ENCODE results near the gene ROBO3.

The ROBO3 gene, protein sequence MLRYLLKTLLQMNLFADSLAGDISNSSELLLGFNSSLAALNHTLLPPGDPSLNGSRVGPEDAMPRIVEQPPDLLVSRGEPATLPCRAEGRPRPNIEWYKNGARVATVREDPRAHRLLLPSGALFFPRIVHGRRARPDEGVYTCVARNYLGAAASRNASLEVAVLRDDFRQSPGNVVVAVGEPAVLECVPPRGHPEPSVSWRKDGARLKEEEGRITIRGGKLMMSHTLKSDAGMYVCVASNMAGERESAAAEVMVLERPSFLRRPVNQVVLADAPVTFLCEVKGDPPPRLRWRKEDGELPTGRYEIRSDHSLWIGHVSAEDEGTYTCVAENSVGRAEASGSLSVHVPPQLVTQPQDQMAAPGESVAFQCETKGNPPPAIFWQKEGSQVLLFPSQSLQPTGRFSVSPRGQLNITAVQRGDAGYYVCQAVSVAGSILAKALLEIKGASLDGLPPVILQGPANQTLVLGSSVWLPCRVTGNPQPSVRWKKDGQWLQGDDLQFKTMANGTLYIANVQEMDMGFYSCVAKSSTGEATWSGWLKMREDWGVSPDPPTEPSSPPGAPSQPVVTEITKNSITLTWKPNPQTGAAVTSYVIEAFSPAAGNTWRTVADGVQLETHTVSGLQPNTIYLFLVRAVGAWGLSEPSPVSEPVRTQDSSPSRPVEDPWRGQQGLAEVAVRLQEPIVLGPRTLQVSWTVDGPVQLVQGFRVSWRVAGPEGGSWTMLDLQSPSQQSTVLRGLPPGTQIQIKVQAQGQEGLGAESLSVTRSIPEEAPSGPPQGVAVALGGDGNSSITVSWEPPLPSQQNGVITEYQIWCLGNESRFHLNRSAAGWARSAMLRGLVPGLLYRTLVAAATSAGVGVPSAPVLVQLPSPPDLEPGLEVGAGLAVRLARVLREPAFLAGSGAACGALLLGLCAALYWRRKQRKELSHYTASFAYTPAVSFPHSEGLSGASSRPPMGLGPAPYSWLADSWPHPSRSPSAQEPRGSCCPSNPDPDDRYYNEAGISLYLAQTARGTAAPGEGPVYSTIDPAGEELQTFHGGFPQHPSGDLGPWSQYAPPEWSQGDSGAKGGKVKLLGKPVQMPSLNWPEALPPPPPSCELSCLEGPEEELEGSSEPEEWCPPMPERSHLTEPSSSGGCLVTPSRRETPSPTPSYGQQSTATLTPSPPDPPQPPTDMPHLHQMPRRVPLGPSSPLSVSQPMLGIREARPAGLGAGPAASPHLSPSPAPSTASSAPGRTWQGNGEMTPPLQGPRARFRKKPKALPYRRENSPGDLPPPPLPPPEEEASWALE (N-terminal part only)

DNA sequence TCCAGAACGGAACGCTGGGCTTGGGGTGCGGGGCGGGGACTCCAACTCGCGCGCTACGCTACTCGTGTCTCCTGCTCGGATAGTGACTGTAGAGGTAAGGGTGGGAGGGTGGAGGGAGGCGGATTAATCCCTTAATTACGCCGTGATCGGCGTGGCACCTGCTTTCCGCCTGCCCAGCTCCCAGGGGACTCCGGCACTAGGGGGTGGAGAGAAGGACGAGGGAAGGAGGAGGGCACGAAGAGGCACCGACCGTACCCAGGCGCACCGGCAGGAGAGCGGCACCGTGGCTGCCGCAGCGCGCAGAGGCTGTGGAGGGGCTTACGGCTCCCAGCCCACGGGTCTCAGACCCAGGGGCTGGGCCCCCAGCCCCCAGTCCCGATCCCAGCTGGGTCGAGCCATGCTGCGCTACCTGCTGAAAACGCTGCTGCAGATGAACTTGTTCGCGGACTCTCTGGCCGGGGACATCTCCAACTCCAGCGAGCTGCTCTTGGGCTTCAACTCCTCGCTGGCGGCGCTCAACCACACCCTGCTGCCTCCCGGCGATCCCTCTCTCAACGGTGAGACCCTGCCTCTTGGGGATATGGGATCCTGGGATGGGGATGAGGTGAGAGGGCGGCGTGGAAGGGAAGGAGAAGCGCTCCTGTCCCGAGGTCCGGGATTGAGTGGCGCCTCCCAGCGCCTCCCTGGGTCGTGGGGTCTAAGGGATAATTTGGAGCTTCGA, at the start of gene ROBO3:
Gene ROBO3 (plus strand): TSS at position 252 of the 721 bp plus-strand sequence. CDS start 146 bp downstream, at position 398.
- H3K27me3 ChIP-seq (ENCODE audit: insufficient read depth, low read length): peaks cover 99% of the 10 kb centered on the region
- peak within 1 kb of the TSS; percentile 67 for H3K4me3 ChIP-seq (ENCODE audit: low read depth, low read length)
- H3K27ac ChIP-seq (ENCODE audit: low read depth, low read length): no peak within 1 kb of the TSS
- no peak within 1 kb of the TSS for H2AFZ ChIP-seq (ENCODE audit: low read length, unreplicated experiment)
- H3K79me2 ChIP-seq (ENCODE audit: control insufficient read depth, insufficient read depth, low read length, unreplicated experiment): no peaks in the 10 kb centered on the region
- H3K4me1 ChIP-seq (ENCODE audit: control insufficient read depth, insufficient read depth, low read length, unreplicated experiment): peaks cover 13% of the 10 kb centered on the region
- H3K36me3 ChIP-seq (ENCODE audit: insufficient read depth, low read length): no peaks in the 10 kb centered on the region

DNA sequence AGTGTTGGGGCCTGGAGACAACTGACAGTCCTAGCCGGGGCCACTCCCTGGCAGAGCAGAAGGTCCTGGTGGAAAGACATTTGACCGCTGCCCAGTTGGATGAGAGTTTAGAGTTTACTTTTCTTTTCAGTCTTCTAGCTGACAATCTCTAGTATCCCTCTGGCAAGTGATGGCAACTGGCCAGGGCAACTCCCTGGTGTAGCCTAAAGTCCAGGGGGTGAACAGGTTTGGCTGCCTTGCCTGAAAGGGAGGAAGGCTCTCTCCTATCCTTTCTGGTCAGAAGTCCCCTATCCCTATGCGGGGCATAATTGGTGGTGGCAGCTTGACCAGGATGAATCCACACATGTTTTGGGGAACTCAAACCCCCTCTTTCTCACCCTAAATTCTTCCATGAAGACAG, 48.2 kb upstream of the ROBO3 start:
- peaks cover 19% of the 10 kb centered on the region for H3K27me3 ChIP-seq (ENCODE audit: insufficient read depth, low read length)
- peaks cover 18% of the 10 kb centered on the region for H3K4me1 ChIP-seq (ENCODE audit: control insufficient read depth, insufficient read depth, low read length, unreplicated experiment)
- no peaks in the 10 kb centered on the region for H3K79me2 ChIP-seq (ENCODE audit: control insufficient read depth, insufficient read depth, low read length, unreplicated experiment)

GRCh38 chr11:124821995-124822730, 43.1 kb upstream of the ROBO3 start:
- no peaks in the 10 kb centered on the region for H3K36me3 ChIP-seq (ENCODE audit: insufficient read depth, low read length)
- H3K27me3 ChIP-seq (ENCODE audit: insufficient read depth, low read length): peaks cover 26% of the 10 kb centered on the region
- H3K27ac ChIP-seq (ENCODE audit: low read depth, low read length): no peak overlapping the region
- no peaks in the 10 kb centered on the region for H3K4me1 ChIP-seq (ENCODE audit: control insufficient read depth, insufficient read depth, low read length, unreplicated experiment)
- no peaks in the 10 kb centered on the region for H3K79me2 ChIP-seq (ENCODE audit: control insufficient read depth, insufficient read depth, low read length, unreplicated experiment)
- H2AFZ ChIP-seq (ENCODE audit: low read length, unreplicated experiment): no peak overlapping the region
- H3K4me3 ChIP-seq (ENCODE audit: low read depth, low read length): no peak overlapping the region

More for the DNA sequence above, 48.2 kb upstream of the ROBO3 start:
- no peak overlapping the region for H2AFZ ChIP-seq (ENCODE audit: low read length, unreplicated experiment)
- no peak overlapping the region for H3K27ac ChIP-seq (ENCODE audit: low read depth, low read length)
- H3K4me3 ChIP-seq (ENCODE audit: low read depth, low read length): no peak overlapping the region
- no peaks in the 10 kb centered on the region for H3K36me3 ChIP-seq (ENCODE audit: insufficient read depth, low read length)

- no peaks in the 10 kb centered on the region for H3K79me2 ChIP-seq (ENCODE audit: control insufficient read depth, insufficient read depth, low read length, unreplicated experiment)
Observed at GRCh38 chr11:124823512-124824376, 41.5 kb upstream of the ROBO3 start.

DNA sequence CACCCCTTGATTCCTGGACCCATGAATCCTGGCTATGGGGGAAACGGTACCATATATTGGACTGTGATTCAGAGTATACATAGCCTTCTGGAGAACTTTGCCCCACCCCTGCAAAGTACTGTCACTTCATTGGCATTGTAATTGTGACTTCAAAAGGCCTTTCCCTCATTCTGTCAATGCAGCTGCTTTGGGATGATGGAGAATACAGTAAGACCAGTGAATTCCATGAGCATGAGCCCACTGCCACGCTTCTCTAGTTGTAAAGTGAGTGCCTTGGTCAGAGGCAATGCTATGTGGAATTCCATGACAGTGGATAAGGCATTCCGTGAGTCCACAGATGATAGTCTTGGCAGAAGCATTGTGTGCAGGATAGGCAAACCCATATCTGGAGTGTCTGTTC, 39.4 kb upstream of the ROBO3 start:
- Histone ChIP-seq H3K79me2 (ENCODE audit: control insufficient read depth, insufficient read depth, low read length, unreplicated experiment) (no peaks in the 10 kb centered on the region), H3K36me3 (ENCODE audit: insufficient read depth, low read length) (no peaks in the 10 kb centered on the region), H2AFZ (ENCODE audit: low read length, unreplicated experiment) (no peak overlapping the region), H3K4me3 (ENCODE audit: low read depth, low read length) (no peak overlapping the region), H3K27ac (ENCODE audit: low read depth, low read length) (no peak overlapping the region), H3K4me1 (ENCODE audit: control insufficient read depth, insufficient read depth, low read length, unreplicated experiment) (no peaks in the 10 kb centered on the region), H3K27me3 (ENCODE audit: insufficient read depth, low read length) (peaks cover 11% of the 10 kb centered on the region; the same call in 1 of the 2 replicates)

More at GRCh38 chr11:124823512-124824376, 41.5 kb upstream of the ROBO3 start:
- no peak overlapping the region for H3K4me3 ChIP-seq (ENCODE audit: low read depth, low read length)
- H3K27ac ChIP-seq (ENCODE audit: low read depth, low read length): no peak overlapping the region
- H3K4me1 ChIP-seq (ENCODE audit: control insufficient read depth, insufficient read depth, low read length, unreplicated experiment): no peaks in the 10 kb centered on the region
- H3K27me3 ChIP-seq (ENCODE audit: insufficient read depth, low read length): peaks cover 18% of the 10 kb centered on the region
- H2AFZ ChIP-seq (ENCODE audit: low read length, unreplicated experiment): no peak overlapping the region
- no peaks in the 10 kb centered on the region for H3K36me3 ChIP-seq (ENCODE audit: insufficient read depth, low read length)

GRCh38 chr11:124829986-124830385, 35.2 kb upstream of the ROBO3 start:
- Histone ChIP-seq H3K36me3 (ENCODE audit: insufficient read depth, low read length) (no peaks in the 10 kb centered on the region), H3K27ac (ENCODE audit: low read depth, low read length) (no peak overlapping the region), H3K4me1 (ENCODE audit: control insufficient read depth, insufficient read depth, low read length, unreplicated experiment) (no peaks in the 10 kb centered on the region), H3K4me3 (ENCODE audit: low read depth, low read length) (no peak overlapping the region), H2AFZ (ENCODE audit: low read length, unreplicated experiment) (no peak overlapping the region), H3K27me3 (ENCODE audit: insufficient read depth, low read length) (no peaks in the 10 kb centered on the region), H3K79me2 (ENCODE audit: control insufficient read depth, insufficient read depth, low read length, unreplicated experiment) (no peaks in the 10 kb centered on the region)

GRCh38 chr11:124830749-124831148, 34.5 kb upstream of the ROBO3 start:
- Histone ChIP-seq H3K36me3 (ENCODE audit: insufficient read depth, low read length) (no peaks in the 10 kb centered on the region), H3K79me2 (ENCODE audit: control insufficient read depth, insufficient read depth, low read length, unreplicated experiment) (no peaks in the 10 kb centered on the region), H3K27me3 (ENCODE audit: insufficient read depth, low read length) (no peaks in the 10 kb centered on the region), H3K27ac (ENCODE audit: low read depth, low read length) (no peak overlapping the region), H3K4me1 (ENCODE audit: control insufficient read depth, insufficient read depth, low read length, unreplicated experiment) (no peaks in the 10 kb centered on the region), H3K4me3 (ENCODE audit: low read depth, low read length) (no peak overlapping the region), H2AFZ (ENCODE audit: low read length, unreplicated experiment) (no peak overlapping the region)

- Histone ChIP-seq H3K4me1 (ENCODE audit: control insufficient read depth, insufficient read depth, low read length, unreplicated experiment) (peaks cover 5% of the 10 kb centered on the region), H2AFZ (ENCODE audit: low read length, unreplicated experiment) (no peak overlapping the region), H3K36me3 (ENCODE audit: insufficient read depth, low read length) (no peaks in the 10 kb centered on the region), H3K79me2 (ENCODE audit: control insufficient read depth, insufficient read depth, low read length, unreplicated experiment) (no peaks in the 10 kb centered on the region), H3K27ac (ENCODE audit: low read depth, low read length) (no peak overlapping the region), H3K4me3 (ENCODE audit: low read depth, low read length) (no peak overlapping the region), H3K27me3 (ENCODE audit: insufficient read depth, low read length) (no peaks in the 10 kb centered on the region)
Observed at GRCh38 chr11:124831897-124832296, 33.3 kb upstream of the ROBO3 start.

DNA sequence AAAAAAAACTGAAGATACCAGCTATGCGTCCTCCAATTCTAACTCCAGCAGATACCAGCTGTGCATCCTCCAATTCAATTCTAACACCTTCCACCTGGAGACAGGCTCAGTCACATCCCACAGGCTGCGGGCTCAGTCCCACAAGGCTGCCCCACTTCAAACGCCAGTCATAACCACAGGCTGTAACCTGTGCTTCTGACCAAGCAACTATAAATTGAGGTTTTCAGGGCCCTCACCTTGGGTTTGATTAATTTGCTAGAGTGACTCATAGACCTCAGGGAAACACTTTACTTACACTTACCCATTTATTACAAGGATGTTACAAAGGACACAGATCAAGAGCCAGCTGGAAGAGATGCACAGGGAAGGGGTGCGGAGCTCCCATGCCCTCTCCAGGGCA, 32.7 kb upstream of the ROBO3 start:
- H3K4me3 ChIP-seq (ENCODE audit: low read depth, low read length): no peak overlapping the region
- H3K4me1 ChIP-seq (ENCODE audit: control insufficient read depth, insufficient read depth, low read length, unreplicated experiment): peaks cover 9% of the 10 kb centered on the region
- H2AFZ ChIP-seq (ENCODE audit: low read length, unreplicated experiment): no peak overlapping the region
- H3K27me3 ChIP-seq (ENCODE audit: insufficient read depth, low read length): no peaks in the 10 kb centered on the region
- H3K36me3 ChIP-seq (ENCODE audit: insufficient read depth, low read length): no peaks in the 10 kb centered on the region
- no peak overlapping the region for H3K27ac ChIP-seq (ENCODE audit: low read depth, low read length)
- no peaks in the 10 kb centered on the region for H3K79me2 ChIP-seq (ENCODE audit: control insufficient read depth, insufficient read depth, low read length, unreplicated experiment)
